ENCODE data around the gene XPO5. TPM values are rescaled to one million over a fixed set of nuclear protein-coding genes. Genes with fewer than 3 reads are reported as not detected.

XPO5 gene
- total and polyA plus RNA-seq, 2 of the 4 experiments (the other 2 are of a cell fraction) = 29.0 to 30.1 TPM

DNA sequence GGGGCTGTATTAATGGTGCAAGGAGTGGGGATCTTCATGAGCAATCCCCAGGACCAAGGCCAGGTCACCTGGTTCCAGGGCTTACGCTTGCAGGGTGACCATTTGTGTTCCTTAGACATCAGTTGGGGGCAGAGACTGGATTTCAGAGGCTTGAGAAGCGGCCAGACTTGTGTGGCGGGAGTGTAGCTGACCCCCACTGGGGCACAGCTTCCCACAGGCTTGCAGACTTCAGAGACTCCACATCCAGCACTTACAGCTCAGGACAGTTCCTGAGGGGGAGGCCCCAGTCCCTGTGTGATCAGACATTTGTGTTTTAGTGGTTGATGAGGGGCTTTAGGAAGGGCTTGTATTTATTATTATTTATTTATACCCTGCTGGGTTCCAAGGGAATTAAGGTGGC lies 83.2 kb downstream of the XPO5 start:
- H3K4me1 ChIP-seq (ENCODE audit: control insufficient read depth, insufficient read depth, low read length) = peaks cover 46% of the 10 kb centered on the region
- H3K9me3 ChIP-seq (ENCODE audit: control insufficient read depth, insufficient read depth, low read length) = no peaks in the 10 kb centered on the region
- peak overlapping the region; percentile 62 for H2BK120ac ChIP-seq (ENCODE audit: low read depth, low read length)
- in situ Hi-C loops (cut with MboI; ENCODE audit: low sequenced_read_pairs) = loop anchor here (5.0 to 10.0 kb wide), 2 partner anchors 48 to 235 kb away; no protein-coding TSS in a partner anchor
- no peak overlapping the region for H3K4me3 ChIP-seq (ENCODE audit: insufficient read depth, low read depth, low read length)
- dilution Hi-C loops (cut with HindIII; ENCODE audit: low sequenced_read_pairs, unreplicated experiment) = no loop called here
- peak overlapping the region; percentile 76 for H2AFZ ChIP-seq (replicated peaks; ENCODE audit: low read length, poor library complexity)
- H3K36me3 ChIP-seq (ENCODE audit: control insufficient read depth, insufficient read depth, low read length) = no peaks in the 10 kb centered on the region; the same call in 1 of the 2 replicates
- H3K4me2 ChIP-seq (ENCODE audit: low read depth, low read length) = peak overlapping the region; percentile 83
- H4K5ac ChIP-seq (ENCODE audit: low read depth, low read length) = 0 out of 2 replicates have a peak overlapping the region, but pooled peaks have one; percentile 12
- peaks cover 31% of the 10 kb centered on the region; the same call in 1 of the 2 replicates for H4K20me1 ChIP-seq (ENCODE audit: insufficient read depth, low read length)
- DNase-seq = peak; percentile 46
- peak overlapping the region; percentile 12; the same call in 1 of the 2 replicates for H3K18ac ChIP-seq (ENCODE audit: low read depth, low read length)
- H3K27ac ChIP-seq (ENCODE audit: insufficient read depth, low read length) = peak overlapping the region; percentile 70
- no peak overlapping the region for H3K56ac ChIP-seq (ENCODE audit: extremely low read depth, insufficient read depth, low read length)
- TF ChIP-seq MAFK (IDR thresholded peaks at IDR 0.05; ENCODE audit: low read depth, low read length) = no peak
- TF ChIP-seq RCOR1 (IDR thresholded peaks at IDR 0.05; ENCODE audit: insufficient replicate concordance, low read length) = no peak
- TF ChIP-seq BHLHE40 (IDR thresholded peaks at IDR 0.05; ENCODE audit: low read depth, low read length) = no peak
- TF ChIP-seq, protein P1, sequence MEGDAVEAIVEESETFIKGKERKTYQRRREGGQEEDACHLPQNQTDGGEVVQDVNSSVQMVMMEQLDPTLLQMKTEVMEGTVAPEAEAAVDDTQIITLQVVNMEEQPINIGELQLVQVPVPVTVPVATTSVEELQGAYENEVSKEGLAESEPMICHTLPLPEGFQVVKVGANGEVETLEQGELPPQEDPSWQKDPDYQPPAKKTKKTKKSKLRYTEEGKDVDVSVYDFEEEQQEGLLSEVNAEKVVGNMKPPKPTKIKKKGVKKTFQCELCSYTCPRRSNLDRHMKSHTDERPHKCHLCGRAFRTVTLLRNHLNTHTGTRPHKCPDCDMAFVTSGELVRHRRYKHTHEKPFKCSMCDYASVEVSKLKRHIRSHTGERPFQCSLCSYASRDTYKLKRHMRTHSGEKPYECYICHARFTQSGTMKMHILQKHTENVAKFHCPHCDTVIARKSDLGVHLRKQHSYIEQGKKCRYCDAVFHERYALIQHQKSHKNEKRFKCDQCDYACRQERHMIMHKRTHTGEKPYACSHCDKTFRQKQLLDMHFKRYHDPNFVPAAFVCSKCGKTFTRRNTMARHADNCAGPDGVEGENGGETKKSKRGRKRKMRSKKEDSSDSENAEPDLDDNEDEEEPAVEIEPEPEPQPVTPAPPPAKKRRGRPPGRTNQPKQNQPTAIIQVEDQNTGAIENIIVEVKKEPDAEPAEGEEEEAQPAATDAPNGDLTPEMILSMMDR (conservative IDR thresholded peaks at IDR 0.05; ENCODE audit: low read depth, low read length) = no peak
- TF ChIP-seq RFX5 (IDR thresholded peaks at IDR 0.05; ENCODE audit: low read depth, low read length) = no peak
- TF ChIP-seq CEBPB (IDR thresholded peaks at IDR 0.05; ENCODE audit: low read depth, low read length) = no peak
- TF ChIP-seq, protein P2, sequence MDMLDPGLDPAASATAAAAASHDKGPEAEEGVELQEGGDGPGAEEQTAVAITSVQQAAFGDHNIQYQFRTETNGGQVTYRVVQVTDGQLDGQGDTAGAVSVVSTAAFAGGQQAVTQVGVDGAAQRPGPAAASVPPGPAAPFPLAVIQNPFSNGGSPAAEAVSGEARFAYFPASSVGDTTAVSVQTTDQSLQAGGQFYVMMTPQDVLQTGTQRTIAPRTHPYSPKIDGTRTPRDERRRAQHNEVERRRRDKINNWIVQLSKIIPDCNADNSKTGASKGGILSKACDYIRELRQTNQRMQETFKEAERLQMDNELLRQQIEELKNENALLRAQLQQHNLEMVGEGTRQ (IDR thresholded peaks at IDR 0.05; ENCODE audit: low read depth, low read length) = no peak
- TF ChIP-seq SMC3 (IDR thresholded peaks at IDR 0.05; ENCODE audit: low read depth, low read length) = no peak
- no peak for TF ChIP-seq CHD1 (IDR thresholded peaks at IDR 0.05; ENCODE audit: low read depth, low read length)
- no peak for TF ChIP-seq NFE2L2 (IDR thresholded peaks at IDR 0.05; ENCODE audit: low read depth, low read length)
- TF ChIP-seq MAZ (IDR thresholded peaks at IDR 0.05; ENCODE audit: borderline replicate concordance, low read depth, low read length) = no peak
- TF ChIP-seq ELK1 (IDR thresholded peaks at IDR 0.05; ENCODE audit: borderline replicate concordance, low read depth, low read length) = no peak
- TF ChIP-seq RAD21 (IDR thresholded peaks at IDR 0.05; ENCODE audit: low read length) = no peak
- TF ChIP-seq POLR2A (IDR thresholded peaks at IDR 0.05; ENCODE audit: low read depth, low read length) = no peak
- TF ChIP-seq MXI1 (IDR thresholded peaks at IDR 0.05; ENCODE audit: borderline replicate concordance, low read depth, low read length) = no peak
- peak; percentile 12 for ATAC-seq (ENCODE audit: low read depth)
- no TSS peak for BruUV-seq (replicated peaks)
- H4K91ac ChIP-seq (ENCODE audit: insufficient read depth, low read depth, low read length) = peak overlapping the region; percentile 80
- H4K8ac ChIP-seq (ENCODE audit: low read depth in 2 of 2, low read length in 2 of 2) = peak overlapping the region in 1 of 2 experiments; percentile 20; a peak in 1 of 4 replicates
- no CpG with 5 or more reads among the region's 3 CpGs for WGBS, 2 experiments (ENCODE audit: extremely low coverage in 2 of 2, insufficient read length in 1 of 2)
- peak overlapping the region; percentile 81 for H2AK5ac ChIP-seq (ENCODE audit: low read depth, low read length)
- ChIA-PET POLR2A (ENCODE audit: unreplicated experiment) (interaction anchor here (1.0 kb wide), 1 partner anchor 15 kb away, joined by 3 read pairs; no protein-coding TSS in a partner anchor), CTCF (no interaction called here)
- H3K14ac ChIP-seq (replicated peaks; ENCODE audit: low read depth, low read length) = peak overlapping the region; percentile 53
- H2BK15ac ChIP-seq (ENCODE audit: low read depth, low read length) = peak overlapping the region; percentile 4; the same call in 1 of the 3 replicates
- peak overlapping the region; percentile 81 for H2BK5ac ChIP-seq (ENCODE audit: low read depth, low read length, poor library complexity, severe bottlenecking)
- H3K9me1 ChIP-seq (ENCODE audit: insufficient read depth, low read length) = peaks cover 47% of the 10 kb centered on the region
- H3K27me3 ChIP-seq (ENCODE audit: control insufficient read depth, insufficient read depth, low read length) = no peaks in the 10 kb centered on the region
- H3K9ac ChIP-seq (ENCODE audit: low read depth, low read length) = no peak overlapping the region
- peak overlapping the region; percentile 37; the same call in 1 of the 2 replicates for H2BK20ac ChIP-seq (ENCODE audit: low read depth, low read length)
- H3K79me1 ChIP-seq (ENCODE audit: low read depth in 1 of 2, low read length in 2 of 2) = peaks cover 28 to 83% of the 10 kb centered on the region in 2 experiments
- intact Hi-C loops (cut with micrococcal nuclease) = loop anchor here (1.0 kb wide), 1 partner anchor 15 kb away; the partner anchor contains the start of gene TJAP1
- peak overlapping the region; percentile 97 for H2AK9ac ChIP-seq (replicated peaks; ENCODE audit: low read depth, low read length, poor library complexity)
- peak overlapping the region; percentile 65 for H3K4ac ChIP-seq (ENCODE audit: low read depth, low read length)
- peak overlapping the region; percentile 14; the same call in 1 of the 2 replicates for H3K23ac ChIP-seq (ENCODE audit: low read depth, low read length)
